Body of pancreas (tissue), 4 donors: ENCODE results near the gene SPATA6.

Source experiments
- CTCF ChIP-seq, 7 experiments: fragments of 450-650 bp in 4 of 7; fragments of 200-600 bp in 3 of 7; sonication (generic) in 3 of 7; IDR thresholded peaks; one replicate each; pipeline ENCODE4 v1.5.1; 2016 to 2019; ENCODE audit warnings: antibody characterized with exemption in 7 of 7
- POLR2A ChIP-seq, 3 donors: fragments of 450-650 bp; IDR thresholded peaks; one replicate each; pipeline ENCODE4 v1.6.1; 2016; ENCODE audit warnings: antibody characterized with exemption in 3 of 3, mild to moderate bottlenecking in 2 of 3

- TF ChIP-seq POLR2A (IDR thresholded peaks at IDR 0.05) (no peak), CTCF (IDR thresholded peaks at IDR 0.05) (no peak)
Observed at GRCh38 chr1:48396208-48396607, 75.8 kb downstream of the SPATA6 start.
